Activated naive CD8-positive, alpha-beta T cell (primary cell): ENCODE data around the gene ANXA2.

ENCODE experiments used
- H3K27ac Mint-ChIP-seq: one replicate; pipeline ENCODE4 v1.8.0; 2021; ENCODE audit warnings: mixed read lengths
- H3K27me3 Mint-ChIP-seq: one replicate; pipeline ENCODE4 v1.8.0; 2021; ENCODE audit warnings: mixed read lengths
- H3K36me3 Mint-ChIP-seq: one replicate; pipeline ENCODE4 v1.8.0; 2021; ENCODE audit warnings: mixed read lengths
- H3K4me1 Mint-ChIP-seq: one replicate; pipeline ENCODE4 v1.8.0; 2021; ENCODE audit warnings: low read depth, mixed read lengths
- H3K4me3 Mint-ChIP-seq: one replicate; pipeline ENCODE4 v1.8.0; 2021; ENCODE audit warnings: mild to moderate bottlenecking, mixed read lengths
- H3K9me3 Mint-ChIP-seq: one replicate; pipeline ENCODE4 v1.8.0; 2021; ENCODE audit warnings: low read depth, mixed read lengths

The ANXA2 gene

GRCh38 chr15:60386615-60387014 is 11.2 kb downstream of the ANXA2 start:
- Mint-ChIP-seq H3K36me3 (peaks cover 7% of the 10 kb centered on the region), H3K9me3 (no peaks in the 10 kb centered on the region), H3K27ac (no peak overlapping the region), H3K4me3 (no peak overlapping the region), H3K27me3 (no peaks in the 10 kb centered on the region), H3K4me1 (peaks cover 25% of the 10 kb centered on the region)

DNA sequence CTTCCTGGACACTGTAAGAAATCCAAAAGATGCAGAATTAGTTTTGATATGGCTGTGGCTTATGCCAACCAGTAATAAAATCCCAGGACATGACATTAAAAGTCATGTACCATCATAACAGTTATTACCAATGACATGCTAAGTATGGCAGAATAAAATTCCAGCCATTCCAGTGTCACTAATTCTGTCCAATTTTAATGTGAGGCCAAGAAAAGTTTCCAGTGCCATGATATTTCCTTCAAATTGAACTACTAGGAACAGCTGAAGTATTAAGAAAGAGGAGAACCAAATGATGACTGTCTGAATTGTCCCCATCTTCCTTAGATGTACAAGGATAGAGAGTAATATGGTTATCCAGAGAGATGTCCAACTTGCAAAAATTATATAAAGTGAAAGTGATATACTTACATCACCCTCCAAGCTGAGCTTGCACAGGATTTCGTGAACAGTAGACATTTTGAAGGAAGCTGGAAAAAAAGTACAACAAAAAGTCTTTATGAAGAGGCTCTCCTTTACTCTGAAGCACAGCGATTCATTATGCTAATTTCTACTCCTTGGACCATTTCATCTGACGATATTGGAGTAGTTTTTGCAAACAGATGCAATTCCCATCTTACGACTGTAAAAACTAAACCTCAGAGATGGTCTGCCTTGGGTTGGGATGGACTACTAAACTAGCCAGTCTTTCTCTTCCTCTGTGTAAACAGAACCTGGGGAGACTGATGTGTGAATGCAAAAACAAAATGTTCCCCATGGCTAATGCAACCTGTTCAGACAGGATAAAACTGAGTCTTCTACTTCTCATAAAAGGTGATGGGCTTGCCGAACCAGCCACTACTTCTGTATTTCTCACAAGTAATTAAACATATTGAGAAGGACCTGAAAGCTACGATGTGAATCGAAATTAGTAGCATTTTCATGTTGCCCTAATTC is 11.9 kb downstream of the ANXA2 start:
- Mint-ChIP-seq H3K9me3 (no peaks in the 10 kb centered on the region), H3K27me3 (no peaks in the 10 kb centered on the region), H3K27ac (no peak overlapping the region), H3K4me3 (no peak overlapping the region), H3K36me3 (peaks cover 10% of the 10 kb centered on the region), H3K4me1 (peaks cover 25% of the 10 kb centered on the region)

- Mint-ChIP-seq H3K27me3 (no peaks in the 10 kb centered on the region), H3K4me1 (peaks cover 17% of the 10 kb centered on the region), H3K9me3 (no peaks in the 10 kb centered on the region), H3K36me3 (peaks cover 8% of the 10 kb centered on the region), H3K4me3 (no peak overlapping the region), H3K27ac (no peak overlapping the region)
Measured at GRCh38 chr15:60384526-60385126, 13.2 kb downstream of the ANXA2 start.

DNA sequence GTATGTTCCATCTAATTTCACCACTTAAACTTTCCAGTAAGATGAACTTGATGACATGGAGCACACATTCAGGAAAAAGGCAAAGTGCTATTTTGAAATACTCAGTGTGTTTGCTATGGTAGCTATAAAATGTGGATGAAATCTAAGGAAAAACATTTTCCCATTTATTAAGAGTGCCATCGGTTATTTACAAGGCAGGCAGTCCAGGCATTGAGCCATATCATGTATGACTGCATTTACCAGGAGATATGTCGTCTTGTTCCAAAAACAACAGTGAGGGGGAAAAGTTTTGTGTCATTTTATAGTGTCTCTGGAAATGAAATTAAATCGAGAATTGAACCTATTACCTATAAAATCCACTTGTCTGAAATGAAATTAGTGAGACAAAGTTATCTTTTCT is 13.7 kb downstream of the ANXA2 start:
- Mint-ChIP-seq H3K9me3 (no peaks in the 10 kb centered on the region), H3K4me3 (no peak overlapping the region), H3K36me3 (peaks cover 8% of the 10 kb centered on the region), H3K4me1 (peaks cover 11% of the 10 kb centered on the region), H3K27ac (no peak overlapping the region), H3K27me3 (no peaks in the 10 kb centered on the region)

GRCh38 chr15:60382773-60383674 is 14.8 kb downstream of the ANXA2 start:
- Mint-ChIP-seq H3K4me1 (peaks cover 4% of the 10 kb centered on the region), H3K9me3 (no peaks in the 10 kb centered on the region), H3K27me3 (no peaks in the 10 kb centered on the region), H3K27ac (no peak overlapping the region), H3K4me3 (no peak overlapping the region), H3K36me3 (peaks cover 8% of the 10 kb centered on the region)

DNA sequence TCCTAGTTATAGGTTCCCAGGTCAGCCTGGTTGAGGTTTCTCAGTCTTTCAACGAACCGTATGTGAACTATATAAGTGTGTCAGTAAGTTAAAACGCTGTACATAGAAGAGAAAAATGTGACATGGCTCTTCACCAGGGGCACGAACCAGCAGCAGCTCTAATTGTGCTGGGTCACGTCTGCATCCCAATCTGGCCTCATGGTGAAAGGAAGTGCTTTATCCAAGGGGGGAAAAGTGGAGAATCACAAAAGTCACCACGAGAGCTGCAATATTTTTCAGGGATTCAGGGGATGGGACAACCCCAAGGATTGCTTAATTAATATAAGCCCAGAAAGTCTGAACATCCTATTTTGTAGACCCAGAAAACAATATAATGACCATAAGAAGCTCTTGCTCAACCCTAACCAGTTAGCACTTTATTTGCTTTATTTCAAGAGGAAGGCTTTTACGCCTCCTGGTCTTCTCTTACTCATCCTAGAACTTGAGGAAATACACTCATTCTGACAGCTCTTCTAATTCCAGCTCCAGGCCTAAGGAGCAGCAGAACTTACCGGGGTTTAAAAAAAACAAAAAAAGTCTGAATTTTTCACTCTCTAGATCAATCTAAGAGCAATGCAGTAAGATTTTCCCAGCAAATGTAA is 16.5 kb downstream of the ANXA2 start:
- H3K27me3 Mint-ChIP-seq = no peaks in the 10 kb centered on the region
- no peak overlapping the region for H3K27ac Mint-ChIP-seq
- peaks cover 1% of the 10 kb centered on the region for H3K4me1 Mint-ChIP-seq
- peaks cover 12% of the 10 kb centered on the region for H3K36me3 Mint-ChIP-seq
- no peaks in the 10 kb centered on the region for H3K9me3 Mint-ChIP-seq
- no peak overlapping the region for H3K4me3 Mint-ChIP-seq

DNA sequence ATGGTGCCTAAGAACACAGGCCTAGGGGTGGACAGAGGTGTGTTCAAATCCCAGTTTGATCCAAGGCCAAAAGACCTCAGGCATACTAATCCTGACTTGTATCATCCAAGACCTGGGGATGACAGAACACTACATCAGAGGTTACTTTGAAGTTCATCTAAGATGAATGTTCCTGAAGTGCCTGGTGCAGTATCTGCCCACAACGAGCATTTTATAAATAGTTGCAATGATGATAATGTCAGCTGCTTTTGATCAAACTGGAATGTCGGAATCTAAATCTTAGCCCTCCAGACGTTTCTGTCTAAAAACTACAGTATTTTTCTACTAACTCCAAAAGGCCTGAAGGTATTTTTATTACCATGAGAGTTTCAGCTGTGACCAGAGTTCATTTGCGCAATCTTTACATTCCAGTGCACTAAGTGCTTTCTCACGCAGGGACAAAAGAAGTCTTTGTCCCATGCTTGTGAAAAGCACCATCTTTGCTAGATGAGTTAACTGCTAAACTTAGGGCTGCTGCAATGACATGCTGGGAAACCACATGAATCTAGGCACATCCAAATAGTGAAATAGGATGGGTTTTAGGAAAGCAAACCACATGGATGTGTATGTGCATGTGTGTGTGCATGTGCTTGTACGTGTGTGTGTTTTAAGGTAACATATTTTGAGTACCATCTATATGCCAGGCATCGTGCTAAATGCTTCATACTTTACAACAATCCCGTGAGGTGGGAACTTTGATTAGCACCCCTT is 18.1 kb downstream of the ANXA2 start:
- H3K27ac Mint-ChIP-seq = no peak overlapping the region
- no peaks in the 10 kb centered on the region for H3K27me3 Mint-ChIP-seq
- H3K36me3 Mint-ChIP-seq = peaks cover 12% of the 10 kb centered on the region
- no peaks in the 10 kb centered on the region for H3K4me1 Mint-ChIP-seq
- no peaks in the 10 kb centered on the region for H3K9me3 Mint-ChIP-seq
- H3K4me3 Mint-ChIP-seq = no peak overlapping the region

DNA sequence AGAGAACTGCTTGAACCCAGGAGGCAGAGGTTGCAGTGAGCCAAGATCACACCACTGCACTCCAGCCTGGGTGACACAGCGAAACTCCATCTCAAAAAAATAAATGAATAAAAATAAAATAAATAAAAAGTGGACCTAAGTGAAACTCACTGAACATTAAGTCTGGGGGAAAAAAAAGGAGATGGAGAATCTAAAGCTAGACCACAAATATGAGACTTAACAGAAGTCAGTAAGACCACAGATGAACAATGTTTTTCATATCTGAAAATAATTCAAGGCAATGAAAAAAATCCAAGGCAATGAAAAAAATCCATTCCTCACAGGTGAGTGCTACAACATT is 18.6 kb downstream of the ANXA2 start:
- no peak overlapping the region for H3K4me3 Mint-ChIP-seq
- no peaks in the 10 kb centered on the region for H3K4me1 Mint-ChIP-seq
- peaks cover 12% of the 10 kb centered on the region for H3K36me3 Mint-ChIP-seq
- no peak overlapping the region for H3K27ac Mint-ChIP-seq
- no peaks in the 10 kb centered on the region for H3K27me3 Mint-ChIP-seq
- no peaks in the 10 kb centered on the region for H3K9me3 Mint-ChIP-seq

DNA sequence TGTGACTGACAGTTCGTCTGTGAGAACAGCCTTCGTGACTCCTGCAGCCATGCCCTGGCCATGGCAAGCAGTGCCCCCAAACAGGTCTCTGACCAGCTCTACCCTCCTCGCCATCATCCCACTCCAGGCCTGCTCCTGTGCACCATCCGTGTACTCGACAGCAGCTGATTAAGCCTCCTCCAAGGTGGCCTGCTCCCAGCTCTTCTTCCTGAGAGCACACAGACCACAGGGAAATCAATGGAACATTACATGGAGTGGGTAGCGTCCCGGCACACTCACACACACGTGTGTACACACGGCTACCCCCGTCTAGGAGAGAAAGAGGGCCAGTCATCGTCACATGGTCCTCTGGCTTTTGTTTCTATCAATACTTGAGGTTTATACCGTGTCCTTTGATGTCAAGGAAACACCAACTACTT is 21.1 kb downstream of the ANXA2 start:
- no peaks in the 10 kb centered on the region for H3K27me3 Mint-ChIP-seq
- H3K4me3 Mint-ChIP-seq = no peak overlapping the region
- no peaks in the 10 kb centered on the region for H3K9me3 Mint-ChIP-seq

GRCh38 chr15:60375306-60375705 is 22.5 kb downstream of the ANXA2 start:
- H3K4me1 Mint-ChIP-seq = no peaks in the 10 kb centered on the region
- no peak overlapping the region for H3K4me3 Mint-ChIP-seq
- no peaks in the 10 kb centered on the region for H3K9me3 Mint-ChIP-seq
- H3K36me3 Mint-ChIP-seq = peaks cover 9% of the 10 kb centered on the region
- H3K27ac Mint-ChIP-seq = no peak overlapping the region
- H3K27me3 Mint-ChIP-seq = no peaks in the 10 kb centered on the region

More for the DNA sequence above, 21.1 kb downstream of the ANXA2 start:
- H3K4me1 Mint-ChIP-seq = no peaks in the 10 kb centered on the region
- H3K27ac Mint-ChIP-seq = no peak overlapping the region
- H3K36me3 Mint-ChIP-seq = peaks cover 9% of the 10 kb centered on the region

DNA sequence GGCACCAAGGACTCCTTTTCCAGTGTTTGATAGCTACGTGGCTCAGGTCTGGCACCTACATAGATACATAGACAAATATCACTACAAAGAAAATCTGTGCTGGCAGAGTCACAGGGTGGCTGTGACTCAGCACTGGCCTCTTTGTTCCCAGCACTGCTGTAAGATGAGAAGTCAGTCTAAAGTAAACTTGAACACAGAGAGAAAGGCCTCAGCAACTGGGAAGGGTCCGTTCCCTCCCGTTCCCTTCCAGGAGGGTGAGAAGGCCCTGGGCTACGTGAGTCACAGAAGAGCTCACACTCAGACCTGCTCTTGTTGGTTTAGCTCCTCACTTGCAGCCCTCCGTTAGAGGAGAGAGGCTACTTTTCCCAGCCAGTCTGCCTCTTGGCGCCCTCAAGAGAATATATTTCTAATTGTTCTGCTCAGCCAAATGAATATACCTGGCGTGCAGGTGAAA is 23.1 kb downstream of the ANXA2 start:
- Mint-ChIP-seq H3K27ac (no peak overlapping the region), H3K36me3 (peaks cover 9% of the 10 kb centered on the region), H3K9me3 (no peaks in the 10 kb centered on the region), H3K27me3 (no peaks in the 10 kb centered on the region), H3K4me3 (no peak overlapping the region), H3K4me1 (no peaks in the 10 kb centered on the region)

- Mint-ChIP-seq H3K27ac (no peak overlapping the region), H3K4me3 (no peak overlapping the region), H3K27me3 (no peaks in the 10 kb centered on the region)
Measured at GRCh38 chr15:60374209-60374608, 23.6 kb downstream of the ANXA2 start.

GRCh38 chr15:60373745-60374144 is 24.0 kb downstream of the ANXA2 start:
- Mint-ChIP-seq H3K36me3 (peaks cover 9% of the 10 kb centered on the region), H3K4me3 (no peak overlapping the region), H3K27ac (no peak overlapping the region), H3K4me1 (no peaks in the 10 kb centered on the region), H3K9me3 (no peaks in the 10 kb centered on the region), H3K27me3 (no peaks in the 10 kb centered on the region)

More at GRCh38 chr15:60374209-60374608, 23.6 kb downstream of the ANXA2 start:
- no peaks in the 10 kb centered on the region for H3K4me1 Mint-ChIP-seq
- no peaks in the 10 kb centered on the region for H3K9me3 Mint-ChIP-seq
- H3K36me3 Mint-ChIP-seq = peaks cover 9% of the 10 kb centered on the region

DNA sequence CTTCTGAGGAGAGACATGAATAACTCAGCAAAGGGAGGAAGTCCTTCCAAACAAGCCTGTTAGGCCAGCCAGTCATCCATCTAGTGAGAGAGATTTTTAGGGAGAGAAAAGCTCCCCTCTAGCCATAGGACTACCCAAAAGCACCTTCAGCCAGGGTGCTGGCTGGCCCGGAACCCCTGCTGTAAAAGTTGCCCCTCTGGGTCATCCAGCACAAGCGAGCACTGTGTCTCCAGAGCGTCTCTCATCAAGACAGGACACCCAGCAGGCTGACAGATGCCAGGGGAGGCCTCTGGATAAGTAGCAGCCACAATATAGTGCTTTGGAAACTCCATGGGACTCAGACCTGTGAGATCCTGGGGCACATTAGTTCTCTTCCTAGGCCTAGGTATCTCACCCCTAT is 24.5 kb downstream of the ANXA2 start:
- Mint-ChIP-seq H3K4me3 (no peak overlapping the region), H3K9me3 (no peaks in the 10 kb centered on the region), H3K4me1 (no peaks in the 10 kb centered on the region), H3K27me3 (no peaks in the 10 kb centered on the region), H3K27ac (no peak overlapping the region), H3K36me3 (peaks cover 9% of the 10 kb centered on the region)
